ENCODE results near the gene ATG16L1.

Gene ATG16L1

DNA sequence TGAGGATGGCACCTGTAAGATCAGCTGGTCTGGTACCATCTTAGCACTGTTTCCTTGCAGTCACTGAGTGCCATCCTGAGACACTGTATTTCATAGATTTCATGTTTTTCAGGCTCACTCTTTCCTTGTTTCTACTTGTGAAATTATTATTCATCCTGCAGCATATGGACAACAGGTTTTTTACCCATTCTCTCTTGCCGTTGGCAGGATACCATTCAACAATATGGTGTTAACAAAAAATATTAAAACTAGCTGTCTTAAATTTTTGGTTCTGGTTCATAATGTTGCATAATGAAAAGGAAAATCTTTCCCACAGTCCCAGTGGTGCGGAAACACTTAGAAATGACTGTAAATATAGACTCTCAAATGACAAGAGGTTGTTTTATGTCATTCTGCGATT is 23.1 kb upstream of the ATG16L1 start:
- H3K4me1 ChIP-seq (ENCODE audit: control insufficient read depth, insufficient read depth, low read length): peaks cover 4% of the 10 kb centered on the region; the same call in 1 of the 2 replicates
- H3K27me3 ChIP-seq (ENCODE audit: control insufficient read depth, insufficient read depth, low read length): no peaks in the 10 kb centered on the region
- H3K4me3 ChIP-seq (ENCODE audit: low read depth, low read length): no peak overlapping the region
- no peaks in the 10 kb centered on the region for H3K36me3 ChIP-seq (ENCODE audit: control insufficient read depth, insufficient read depth, low read length)
- H3K9me3 ChIP-seq (ENCODE audit: control insufficient read depth, insufficient read depth, low read depth, low read length): no peaks in the 10 kb centered on the region
- H3K9ac ChIP-seq (ENCODE audit: low read length): no peak overlapping the region
- no peak overlapping the region for H3K27ac ChIP-seq (ENCODE audit: low read depth, low read length)

DNA sequence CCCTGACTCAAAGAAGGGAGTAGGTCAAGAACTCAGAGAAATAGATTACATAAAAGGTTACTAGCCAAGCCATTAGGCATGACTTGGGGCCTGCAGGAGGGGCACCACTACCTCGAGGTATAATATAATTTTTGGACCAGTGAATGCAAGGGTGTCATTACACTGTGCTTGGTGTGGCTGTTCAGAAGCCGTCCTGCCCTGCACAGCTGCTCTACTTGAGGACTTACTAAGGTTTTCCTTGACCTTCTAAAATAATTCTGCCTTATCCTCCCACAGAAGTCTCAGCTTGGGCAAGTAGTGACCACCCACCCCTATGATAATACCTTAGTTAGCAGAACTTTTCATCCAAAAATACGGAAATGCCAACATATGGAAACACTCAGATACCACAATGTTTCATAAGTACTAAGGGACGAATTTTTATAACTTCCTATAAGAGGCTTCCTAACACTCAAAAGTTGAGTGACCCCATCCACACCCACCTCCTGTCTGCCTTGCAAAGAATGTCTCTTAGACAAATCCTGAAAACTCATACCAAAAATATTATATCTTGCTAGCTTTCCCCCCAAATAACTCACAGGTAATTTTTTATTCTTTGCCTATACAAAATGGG is 17.7 kb upstream of the ATG16L1 start:
- H3K4me3 ChIP-seq (ENCODE audit: low read depth, low read length): no peak overlapping the region
- H3K9ac ChIP-seq (ENCODE audit: low read length): no peak overlapping the region
- peaks cover 3% of the 10 kb centered on the region; the same call in 1 of the 2 replicates for H3K9me3 ChIP-seq (ENCODE audit: control insufficient read depth, insufficient read depth, low read depth, low read length)
- H3K27ac ChIP-seq (ENCODE audit: low read depth, low read length): no peak overlapping the region
- no peaks in the 10 kb centered on the region for H3K4me1 ChIP-seq (ENCODE audit: control insufficient read depth, insufficient read depth, low read length)
- no peaks in the 10 kb centered on the region for H3K36me3 ChIP-seq (ENCODE audit: control insufficient read depth, insufficient read depth, low read length)
- no peaks in the 10 kb centered on the region for H3K27me3 ChIP-seq (ENCODE audit: control insufficient read depth, insufficient read depth, low read length)

DNA sequence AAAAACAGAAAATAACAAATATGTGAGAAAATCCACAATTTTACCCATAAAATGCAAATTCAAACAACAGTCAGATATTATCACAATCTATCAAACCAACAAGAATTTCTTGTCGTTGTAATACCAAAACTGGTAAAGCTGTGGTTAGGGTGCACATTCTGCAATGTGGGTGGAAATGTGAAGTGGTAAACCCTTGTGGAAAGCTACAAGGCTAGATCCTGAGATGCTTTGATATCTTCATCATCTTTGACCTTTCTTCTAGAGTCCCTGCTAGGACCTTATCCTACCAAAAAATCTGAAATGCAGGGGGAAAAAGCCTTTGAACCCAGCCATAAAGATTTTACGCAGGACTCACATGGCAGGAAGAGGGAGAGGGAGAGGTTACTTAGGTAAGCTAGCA is 17.2 kb upstream of the ATG16L1 start:
- H3K4me3 ChIP-seq (ENCODE audit: low read depth, low read length): no peak overlapping the region
- H3K36me3 ChIP-seq (ENCODE audit: control insufficient read depth, insufficient read depth, low read length): no peaks in the 10 kb centered on the region
- H3K27me3 ChIP-seq (ENCODE audit: control insufficient read depth, insufficient read depth, low read length): no peaks in the 10 kb centered on the region
- H3K4me1 ChIP-seq (ENCODE audit: control insufficient read depth, insufficient read depth, low read length): no peaks in the 10 kb centered on the region
- H3K9ac ChIP-seq (ENCODE audit: low read length): no peak overlapping the region
- H3K9me3 ChIP-seq (ENCODE audit: control insufficient read depth, insufficient read depth, low read depth, low read length): peaks cover 3% of the 10 kb centered on the region; the same call in 1 of the 2 replicates
- H3K27ac ChIP-seq (ENCODE audit: low read depth, low read length): no peak overlapping the region

DNA sequence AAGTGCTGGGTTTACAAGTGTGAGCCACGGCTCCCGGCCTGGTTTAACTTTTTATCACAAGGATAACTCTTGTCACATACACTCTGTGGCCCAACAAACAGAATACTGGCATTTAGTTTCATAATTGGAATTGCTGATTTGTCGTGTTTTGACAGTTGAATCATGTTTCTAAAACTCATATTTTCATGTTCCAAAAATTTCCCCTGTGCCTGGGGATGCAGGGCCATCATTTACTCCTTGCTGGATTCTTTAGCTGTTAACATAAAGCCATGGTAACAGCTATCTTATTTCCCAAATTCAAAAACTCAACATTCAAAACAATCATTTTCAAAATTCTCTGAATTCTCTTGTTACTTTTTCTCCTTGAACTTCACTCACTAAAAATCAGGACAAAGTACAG is 16.5 kb upstream of the ATG16L1 start:
- Histone ChIP-seq H3K4me3 (ENCODE audit: low read depth, low read length) (no peak overlapping the region), H3K27ac (ENCODE audit: low read depth, low read length) (no peak overlapping the region), H3K9me3 (ENCODE audit: control insufficient read depth, insufficient read depth, low read depth, low read length) (peaks cover 3% of the 10 kb centered on the region; the same call in 1 of the 2 replicates), H3K9ac (ENCODE audit: low read length) (no peak overlapping the region), H3K4me1 (ENCODE audit: control insufficient read depth, insufficient read depth, low read length) (no peaks in the 10 kb centered on the region), H3K36me3 (ENCODE audit: control insufficient read depth, insufficient read depth, low read length) (no peaks in the 10 kb centered on the region), H3K27me3 (ENCODE audit: control insufficient read depth, insufficient read depth, low read length) (no peaks in the 10 kb centered on the region)

DNA sequence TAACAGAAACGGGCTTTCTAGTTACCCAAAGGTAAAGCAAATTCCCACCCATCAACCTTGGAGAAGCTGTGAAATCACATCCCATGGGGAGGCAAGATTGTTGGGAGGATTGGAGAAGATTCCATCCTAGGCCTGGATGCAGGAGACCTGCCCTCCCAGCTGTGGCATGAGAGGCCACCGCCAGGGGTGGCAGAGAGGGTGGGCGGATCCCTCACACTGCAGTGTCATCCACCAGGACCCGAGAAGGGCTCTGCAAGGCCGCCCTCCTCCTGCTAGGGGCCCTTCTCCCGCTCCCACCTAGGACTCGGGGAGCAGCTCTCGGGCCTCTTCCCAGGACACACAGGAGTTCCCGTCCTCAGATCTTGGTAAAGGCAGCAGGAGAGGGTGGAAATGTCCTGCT is 15.5 kb upstream of the ATG16L1 start:
- Histone ChIP-seq H3K27me3 (ENCODE audit: control insufficient read depth, insufficient read depth, low read length) (no peaks in the 10 kb centered on the region), H3K9ac (ENCODE audit: low read length) (no peak overlapping the region), H3K9me3 (ENCODE audit: control insufficient read depth, insufficient read depth, low read depth, low read length) (peaks cover 3% of the 10 kb centered on the region; the same call in 1 of the 2 replicates), H3K4me1 (ENCODE audit: control insufficient read depth, insufficient read depth, low read length) (no peaks in the 10 kb centered on the region), H3K36me3 (ENCODE audit: control insufficient read depth, insufficient read depth, low read length) (no peaks in the 10 kb centered on the region), H3K27ac (ENCODE audit: low read depth, low read length) (no peak overlapping the region), H3K4me3 (ENCODE audit: low read depth, low read length) (no peak overlapping the region)

DNA sequence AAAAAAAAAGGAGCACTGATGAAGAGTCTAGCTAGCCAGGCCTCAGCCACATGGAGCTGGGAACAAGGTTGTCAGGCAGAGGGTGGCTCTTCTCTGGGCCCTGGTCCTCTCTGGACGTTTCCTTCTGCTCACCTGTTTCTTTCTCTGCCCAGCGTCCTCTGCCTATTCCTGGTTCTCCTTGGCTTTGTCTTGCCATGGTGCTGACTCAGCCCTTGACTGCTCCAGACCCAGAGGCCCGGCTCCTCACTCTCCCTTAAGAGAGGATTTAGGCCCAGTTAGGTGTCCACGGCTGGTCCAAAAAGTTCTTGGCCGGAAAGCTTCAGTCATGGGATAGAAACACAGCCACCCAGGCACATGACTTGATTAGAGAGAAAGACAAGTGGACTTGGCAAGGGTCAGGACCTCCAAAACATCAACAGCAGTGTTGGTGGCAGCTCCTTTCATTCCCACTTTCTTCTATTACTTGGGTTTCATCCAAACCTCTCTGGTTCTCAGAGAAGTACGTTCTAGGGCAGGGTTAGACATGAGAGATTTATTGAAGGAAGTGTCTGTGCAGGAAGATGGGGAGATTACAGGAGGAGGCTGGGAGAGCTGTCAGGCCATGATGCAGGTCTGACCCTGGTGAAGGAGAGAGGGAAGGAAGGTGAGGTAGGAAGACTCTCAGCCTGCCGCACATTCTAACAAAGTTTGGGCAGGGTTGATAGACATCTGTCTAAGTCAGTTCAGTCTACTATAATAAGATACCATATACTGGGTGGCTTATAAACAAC is 14.5 kb upstream of the ATG16L1 start:
- Histone ChIP-seq H3K9me3 (ENCODE audit: control insufficient read depth, insufficient read depth, low read depth, low read length) (peaks cover 3% of the 10 kb centered on the region; the same call in 1 of the 2 replicates), H3K4me3 (ENCODE audit: low read depth, low read length) (no peak overlapping the region), H3K27me3 (ENCODE audit: control insufficient read depth, insufficient read depth, low read length) (no peaks in the 10 kb centered on the region), H3K36me3 (ENCODE audit: control insufficient read depth, insufficient read depth, low read length) (no peaks in the 10 kb centered on the region), H3K27ac (ENCODE audit: low read depth, low read length) (no peak overlapping the region), H3K9ac (ENCODE audit: low read length) (no peak overlapping the region), H3K4me1 (ENCODE audit: control insufficient read depth, insufficient read depth, low read length) (peaks cover 3% of the 10 kb centered on the region; the same call in 1 of the 2 replicates)

DNA sequence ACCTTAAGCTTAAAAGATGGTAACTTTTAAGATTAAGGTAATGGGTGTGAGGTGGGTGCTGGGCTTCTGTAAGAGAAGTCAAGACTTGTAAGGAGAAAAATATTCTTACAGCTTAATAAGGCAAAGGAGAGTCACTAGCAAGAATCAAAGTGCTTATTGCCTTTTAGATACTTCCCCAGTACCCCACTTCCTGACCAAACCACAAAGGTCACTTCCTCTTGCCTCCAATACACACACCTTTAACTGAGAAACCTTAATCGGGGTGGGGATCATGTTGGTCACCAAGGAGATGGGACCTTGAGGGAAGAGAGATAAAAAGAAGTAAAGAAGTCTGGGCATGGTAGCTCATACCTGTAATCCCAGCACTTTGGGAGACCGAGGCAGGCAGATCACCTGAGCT is 10.6 kb upstream of the ATG16L1 start:
- no peak overlapping the region for H3K27ac ChIP-seq (ENCODE audit: low read depth, low read length)

DNA sequence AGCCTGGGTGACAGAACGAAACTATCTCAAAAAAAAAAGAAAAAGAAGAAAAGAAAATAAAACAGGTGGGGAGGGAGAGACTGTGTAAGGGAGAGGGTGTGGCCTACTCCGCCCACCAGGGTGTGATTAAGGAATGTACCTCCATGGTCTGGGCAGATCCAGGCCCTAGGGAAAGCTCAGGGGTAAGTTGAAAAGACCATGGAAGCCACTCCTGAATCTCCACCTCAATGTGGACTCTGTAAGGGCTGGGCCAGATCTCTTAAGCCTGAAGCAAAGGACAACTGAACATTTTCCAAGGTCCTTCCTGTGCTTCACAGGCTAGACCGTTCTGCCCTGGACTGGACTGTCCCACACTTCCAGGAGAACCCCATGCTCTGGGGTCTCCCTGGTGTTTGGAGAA is 9.7 kb upstream of the ATG16L1 start:
- Histone ChIP-seq H3K4me3 (ENCODE audit: low read depth, low read length) (no peak overlapping the region), H3K9ac (ENCODE audit: low read length) (no peak overlapping the region), H3K27me3 (ENCODE audit: control insufficient read depth, insufficient read depth, low read length) (no peaks in the 10 kb centered on the region), H3K4me1 (ENCODE audit: control insufficient read depth, insufficient read depth, low read length) (peaks cover 3% of the 10 kb centered on the region; the same call in 1 of the 2 replicates), H3K9me3 (ENCODE audit: control insufficient read depth, insufficient read depth, low read depth, low read length) (peaks cover 3% of the 10 kb centered on the region; the same call in 1 of the 2 replicates), H3K27ac (ENCODE audit: low read depth, low read length) (no peak overlapping the region), H3K36me3 (ENCODE audit: control insufficient read depth, insufficient read depth, low read length) (no peaks in the 10 kb centered on the region)

More for the DNA sequence above, 10.6 kb upstream of the ATG16L1 start:
- Histone ChIP-seq H3K36me3 (ENCODE audit: control insufficient read depth, insufficient read depth, low read length) (no peaks in the 10 kb centered on the region), H3K9me3 (ENCODE audit: control insufficient read depth, insufficient read depth, low read depth, low read length) (peaks cover 3% of the 10 kb centered on the region; the same call in 1 of the 2 replicates), H3K9ac (ENCODE audit: low read length) (no peak overlapping the region), H3K4me1 (ENCODE audit: control insufficient read depth, insufficient read depth, low read length) (peaks cover 3% of the 10 kb centered on the region; the same call in 1 of the 2 replicates), H3K4me3 (ENCODE audit: low read depth, low read length) (no peak overlapping the region), H3K27me3 (ENCODE audit: control insufficient read depth, insufficient read depth, low read length) (no peaks in the 10 kb centered on the region)

DNA sequence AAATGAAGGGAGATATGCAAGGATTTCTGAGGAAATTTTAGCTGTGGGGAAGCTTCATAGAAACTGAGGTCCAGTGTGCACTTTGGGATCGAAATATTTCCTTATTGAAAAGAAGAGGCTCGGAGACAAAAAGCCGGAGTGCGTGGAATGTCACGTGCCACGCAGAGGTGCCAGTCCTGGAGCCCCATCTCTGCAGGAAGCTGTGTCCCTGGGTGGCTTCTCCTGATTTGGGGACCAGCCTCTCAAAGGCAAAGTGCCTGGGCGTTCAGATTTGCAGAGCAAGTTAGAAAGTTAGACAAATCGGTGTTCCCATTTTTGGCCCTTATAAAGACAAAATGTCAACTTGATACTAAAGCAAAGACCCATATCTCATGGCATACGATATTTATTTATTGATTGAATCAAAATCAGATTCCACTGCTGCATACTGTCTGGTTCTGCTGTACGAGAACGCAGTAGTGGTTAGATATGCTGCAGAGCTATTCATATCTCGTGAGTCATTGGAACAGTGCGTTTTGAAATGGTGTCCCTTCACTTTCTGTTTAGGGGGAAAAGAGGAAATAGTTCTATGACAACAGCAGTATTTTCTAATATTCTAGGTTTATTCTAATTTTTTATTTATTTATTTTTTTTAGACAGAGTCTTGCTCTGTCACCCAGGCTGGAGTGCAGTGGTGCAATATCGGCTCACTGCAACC is 9.1 kb upstream of the ATG16L1 start:
- H3K36me3 ChIP-seq (ENCODE audit: control insufficient read depth, insufficient read depth, low read length): no peaks in the 10 kb centered on the region
- no peaks in the 10 kb centered on the region; the same call in 1 of the 2 replicates for H3K9me3 ChIP-seq (ENCODE audit: control insufficient read depth, insufficient read depth, low read depth, low read length)
- H3K9ac ChIP-seq (ENCODE audit: low read length): no peak overlapping the region
- no peaks in the 10 kb centered on the region for H3K27me3 ChIP-seq (ENCODE audit: control insufficient read depth, insufficient read depth, low read length)
- H3K4me3 ChIP-seq (ENCODE audit: low read depth, low read length): no peak overlapping the region
- H3K27ac ChIP-seq (ENCODE audit: low read depth, low read length): no peak overlapping the region
- H3K4me1 ChIP-seq (ENCODE audit: control insufficient read depth, insufficient read depth, low read length): peaks cover 3% of the 10 kb centered on the region; the same call in 1 of the 2 replicates

DNA sequence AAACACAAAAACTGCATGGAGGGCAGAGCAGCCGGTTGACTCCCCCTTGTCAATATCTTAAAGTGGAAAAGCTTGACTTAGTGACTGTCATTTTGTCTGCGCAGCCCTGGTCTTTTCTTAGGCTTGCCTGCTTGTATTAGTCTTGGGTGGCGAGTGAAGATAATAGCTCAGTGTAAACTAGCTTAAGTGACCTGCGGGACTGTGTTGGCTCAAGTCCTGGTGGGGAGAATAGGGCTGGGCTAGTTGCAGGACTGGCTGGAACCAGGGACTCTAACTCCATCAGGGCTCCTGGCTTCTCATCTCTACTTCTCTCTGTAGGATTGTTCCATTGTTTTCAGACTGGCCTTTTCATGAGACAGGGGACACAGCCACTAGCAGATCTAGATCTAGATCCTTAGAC is 8.1 kb upstream of the ATG16L1 start:
- Histone ChIP-seq H3K9me3 (ENCODE audit: control insufficient read depth, insufficient read depth, low read depth, low read length) (no peaks in the 10 kb centered on the region), H3K4me1 (ENCODE audit: control insufficient read depth, insufficient read depth, low read length) (peaks cover 3% of the 10 kb centered on the region; the same call in 1 of the 2 replicates), H3K9ac (ENCODE audit: low read length) (no peak overlapping the region), H3K27ac (ENCODE audit: low read depth, low read length) (no peak overlapping the region), H3K36me3 (ENCODE audit: control insufficient read depth, insufficient read depth, low read length) (no peaks in the 10 kb centered on the region), H3K4me3 (ENCODE audit: low read depth, low read length) (no peak overlapping the region), H3K27me3 (ENCODE audit: control insufficient read depth, insufficient read depth, low read length) (no peaks in the 10 kb centered on the region)

DNA sequence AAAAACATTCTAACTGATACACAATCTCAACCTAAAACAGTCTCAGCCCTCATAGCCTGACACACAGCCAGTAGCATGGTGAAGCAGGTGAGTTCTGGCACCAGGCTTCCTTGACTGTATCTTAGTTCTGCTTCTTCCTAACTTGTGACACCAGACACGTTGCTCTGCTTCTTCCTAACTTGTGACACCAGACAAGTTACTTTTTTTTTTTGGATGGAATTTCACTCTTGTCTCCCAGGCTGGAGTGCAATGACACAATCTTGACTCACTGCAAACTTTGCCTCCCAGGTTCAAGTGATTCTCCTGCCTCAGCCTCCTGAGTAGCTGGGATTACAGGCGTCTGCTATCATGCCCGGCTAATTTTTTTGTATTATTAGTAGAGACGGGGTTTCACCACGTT is 6.7 kb upstream of the ATG16L1 start:
- Histone ChIP-seq H3K4me3 (ENCODE audit: low read depth, low read length) (no peak overlapping the region), H3K9ac (ENCODE audit: low read length) (no peak overlapping the region), H3K4me1 (ENCODE audit: control insufficient read depth, insufficient read depth, low read length) (peaks cover 3% of the 10 kb centered on the region; the same call in 1 of the 2 replicates), H3K9me3 (ENCODE audit: control insufficient read depth, insufficient read depth, low read depth, low read length) (peaks cover 3% of the 10 kb centered on the region; the same call in 1 of the 2 replicates), H3K36me3 (ENCODE audit: control insufficient read depth, insufficient read depth, low read length) (no peaks in the 10 kb centered on the region), H3K27ac (ENCODE audit: low read depth, low read length) (no peak overlapping the region), H3K27me3 (ENCODE audit: control insufficient read depth, insufficient read depth, low read length) (no peaks in the 10 kb centered on the region)
